Measurements from ENCODE around the gene MACROD1.
A peak's percentile ranks its signal among the peaks of the same experiment; 100 is the strongest.

MACROD1 gene

GRCh38 chr11:64034411-64034811 lies 131.5 kb downstream of the MACROD1 start:
- no peak for ATAC-seq (ENCODE audit: low read depth)
- no peak for TF ChIP-seq CTCF (IDR thresholded peaks at IDR 0.05; ENCODE audit: poor library complexity, severe bottlenecking)
- DNase-seq (ENCODE audit: low spot score) = no peak
- no peaks in the 10 kb centered on the region for H3K4me1 ChIP-seq (ENCODE audit: insufficient read depth, poor library complexity, severe bottlenecking)
- no peaks in the 10 kb centered on the region for H3K36me3 ChIP-seq (ENCODE audit: low read depth)
- no peak overlapping the region for H3K4me3 ChIP-seq (ENCODE audit: severe bottlenecking)
- H3K9me3 ChIP-seq (ENCODE audit: severe bottlenecking) = no peaks in the 10 kb centered on the region
- peaks cover 40% of the 10 kb centered on the region for H3K27me3 ChIP-seq (ENCODE audit: insufficient read depth, poor library complexity, severe bottlenecking)
- no peak overlapping the region for H3K27ac ChIP-seq (ENCODE audit: poor library complexity, severe bottlenecking)

DNA sequence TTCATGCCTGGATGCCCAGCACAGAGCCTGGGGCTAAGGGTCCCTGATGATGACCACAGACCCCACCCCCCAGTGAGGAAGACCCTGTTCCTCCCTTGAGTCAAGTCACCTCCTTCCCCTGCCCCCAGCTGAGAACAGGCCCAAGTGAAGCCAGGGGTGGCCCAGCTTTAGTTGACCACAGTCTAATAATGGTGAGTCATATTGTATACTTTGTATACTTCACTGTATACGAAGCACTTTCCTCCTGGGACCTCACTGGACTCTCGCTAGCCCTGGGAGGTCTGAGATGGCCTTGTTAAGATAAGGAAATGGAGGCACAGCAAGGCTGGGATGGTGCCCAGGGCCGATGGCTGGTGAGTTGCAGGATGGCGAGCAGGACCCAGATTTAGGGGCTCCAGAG lies 133.9 kb downstream of the MACROD1 start:
- Histone ChIP-seq H3K4me1 (ENCODE audit: insufficient read depth, poor library complexity, severe bottlenecking) (no peaks in the 10 kb centered on the region), H3K27ac (ENCODE audit: poor library complexity, severe bottlenecking) (no peak overlapping the region), H3K27me3 (ENCODE audit: insufficient read depth, poor library complexity, severe bottlenecking) (peaks cover 38% of the 10 kb centered on the region), H3K4me3 (ENCODE audit: severe bottlenecking) (no peak overlapping the region), H3K36me3 (ENCODE audit: low read depth) (no peaks in the 10 kb centered on the region), H3K9me3 (ENCODE audit: severe bottlenecking) (no peaks in the 10 kb centered on the region)
- DNase-seq (ENCODE audit: low spot score) (no peak), ATAC-seq (ENCODE audit: low read depth) (no peak)
- no peak for TF ChIP-seq CTCF (IDR thresholded peaks at IDR 0.05; ENCODE audit: poor library complexity, severe bottlenecking)

- Histone ChIP-seq H3K4me3 (ENCODE audit: severe bottlenecking) (no peak overlapping the region), H3K27me3 (ENCODE audit: insufficient read depth, poor library complexity, severe bottlenecking) (peaks cover 28% of the 10 kb centered on the region), H3K27ac (ENCODE audit: poor library complexity, severe bottlenecking) (no peak overlapping the region), H3K36me3 (ENCODE audit: low read depth) (no peaks in the 10 kb centered on the region), H3K4me1 (ENCODE audit: insufficient read depth, poor library complexity, severe bottlenecking) (no peaks in the 10 kb centered on the region), H3K9me3 (ENCODE audit: severe bottlenecking) (no peaks in the 10 kb centered on the region)
- no peak for TF ChIP-seq CTCF (IDR thresholded peaks at IDR 0.05; ENCODE audit: poor library complexity, severe bottlenecking)
- DNase-seq (ENCODE audit: low spot score) = no peak
- ATAC-seq (ENCODE audit: low read depth) = no peak
These were observed 134.9 kb downstream of the MACROD1 start for GRCh38 chr11:64031001-64031400.

- DNase-seq (ENCODE audit: low spot score) (no peak), ATAC-seq (ENCODE audit: low read depth) (no peak)
- Histone ChIP-seq H3K4me1 (ENCODE audit: insufficient read depth, poor library complexity, severe bottlenecking) (no peaks in the 10 kb centered on the region), H3K9me3 (ENCODE audit: severe bottlenecking) (no peaks in the 10 kb centered on the region), H3K4me3 (ENCODE audit: severe bottlenecking) (no peak overlapping the region), H3K27me3 (ENCODE audit: insufficient read depth, poor library complexity, severe bottlenecking) (peaks cover 20% of the 10 kb centered on the region), H3K36me3 (ENCODE audit: low read depth) (no peaks in the 10 kb centered on the region), H3K27ac (ENCODE audit: poor library complexity, severe bottlenecking) (no peak overlapping the region)
- no peak for TF ChIP-seq CTCF (IDR thresholded peaks at IDR 0.05; ENCODE audit: poor library complexity, severe bottlenecking)
These were observed 136.1 kb downstream of the MACROD1 start for GRCh38 chr11:64029773-64030172.

- peaks cover 8% of the 10 kb centered on the region for H3K27me3 ChIP-seq (ENCODE audit: insufficient read depth, poor library complexity, severe bottlenecking)
- 0 out of 3 replicates have a peak, but pooled peaks have one; percentile 21 for ATAC-seq (ENCODE audit: low read depth)
- no peak overlapping the region for H3K4me3 ChIP-seq (ENCODE audit: severe bottlenecking)
- no peaks in the 10 kb centered on the region for H3K4me1 ChIP-seq (ENCODE audit: insufficient read depth, poor library complexity, severe bottlenecking)
- no peak for TF ChIP-seq CTCF (IDR thresholded peaks at IDR 0.05; ENCODE audit: poor library complexity, severe bottlenecking)
- H3K9me3 ChIP-seq (ENCODE audit: severe bottlenecking) = no peaks in the 10 kb centered on the region
- H3K27ac ChIP-seq (ENCODE audit: poor library complexity, severe bottlenecking) = no peak overlapping the region
- DNase-seq (ENCODE audit: low spot score) = no peak
- H3K36me3 ChIP-seq (ENCODE audit: low read depth) = no peaks in the 10 kb centered on the region
These were observed 137.4 kb downstream of the MACROD1 start for GRCh38 chr11:64028398-64029115.
